H1 (cell line): ENCODE results near the gene CAPN11. TPM values are rescaled to one million over a fixed set of nuclear protein-coding genes. Genes with fewer than 3 reads are reported as not detected.

Experiments
- CTCF ChIA-PET: fragments of 300-600 bp; sonication (Branson Sonifier 250); formaldehyde crosslinking; loops from one replicate; lab custom pipeline; 2021; ENCODE audit not compliant: partially characterized antibody; lab: Charles Lee
- POLR2A ChIA-PET: fragments of 300-600 bp; sonication (Branson Sonifier 250); formaldehyde crosslinking; loops from one replicate; lab custom pipeline; 2021; ENCODE audit warnings: inconsistent platforms; ENCODE audit not compliant: partially characterized antibody; lab: Charles Lee
- DNase-seq, 2 experiments: peaks; one replicate each; pipeline versions ENCODE4 v3.0.0 to v3.0.0-alpha.2; 2010 to 2022; ENCODE audit warnings: low spot score in 2 of 2, low read depth in 1 of 2, mixed read lengths in 1 of 2
- FAIRE-seq: peaks from 2 replicates; lab custom pipeline; 2011; peaks lifted over from hg19 to GRCh38; lab: Jason Lieb, UNC
- H2AFZ ChIP-seq: 2 replicates; pipeline ENCODE4 v1.8.1; 2012; ENCODE audit warnings: low read length, inconsistent platforms
- H2AK5ac ChIP-seq: 2 replicates; pipeline ENCODE4 v1.6.1; 2013; ENCODE audit warnings: low read depth, low read length
- H2BK120ac ChIP-seq: replicated peaks from 2 replicates; pipeline ENCODE3; 2013; ENCODE audit warnings: low read depth, low read length, inconsistent platforms
- H2BK12ac ChIP-seq: 2 replicates; pipeline ENCODE4 v1.6.1; 2013; ENCODE audit warnings: low read depth, low read length
- H2BK15ac ChIP-seq: 2 replicates; pipeline ENCODE4 v1.6.1; 2013; ENCODE audit warnings: low read length
- H2BK20ac ChIP-seq: 2 replicates; pipeline ENCODE4 v1.6.1; 2013; ENCODE audit warnings: low read length
- H2BK5ac ChIP-seq: 2 replicates; pipeline ENCODE4 v1.6.1; 2013; ENCODE audit warnings: low read depth, low read length
- H3K14ac ChIP-seq: 2 replicates; pipeline ENCODE4 v1.6.1; 2013; ENCODE audit warnings: inconsistent platforms; ENCODE audit not compliant: insufficient read length
- H3K18ac ChIP-seq: 2 replicates; pipeline ENCODE4 v1.6.1; 2013; ENCODE audit warnings: low read length; ENCODE audit errors: extremely low read depth
- H3K23ac ChIP-seq: 2 replicates; pipeline ENCODE4 v1.6.1; 2013; ENCODE audit warnings: inconsistent platforms; ENCODE audit not compliant: insufficient read length
- H3K23me2 ChIP-seq: 2 replicates; pipeline ENCODE4 v1.6.1; 2013; ENCODE audit warnings: low read depth, low read length
- H3K27ac ChIP-seq: 2 replicates; pipeline ENCODE4 v1.6.1; 2011; ENCODE audit warnings: low read depth, low read length, inconsistent platforms
- H3K27me3 ChIP-seq, 4 experiments: replicated peaks in 1 of 4; 1 replicate in 1 of 4; 2 replicates in 3 of 4; pipeline versions ENCODE4 v1.6.1 to v1.8.1; 2011 to 2013; ENCODE audit warnings: low read length in 3 of 4, mild to moderate bottlenecking in 3 of 4, inconsistent platforms in 2 of 4, mixed read lengths in 2 of 4, moderate library complexity in 1 of 4; ENCODE audit not compliant: control insufficient read depth in 3 of 4, insufficient read depth in 3 of 4; ENCODE audit errors: extremely low read depth in 1 of 4
- H3K36me3 ChIP-seq, 4 experiments: 2 replicates each; pipeline versions ENCODE4 v1.6.1 to v1.8.1; 2011 to 2013; ENCODE audit warnings: mild to moderate bottlenecking in 4 of 4, low read length in 3 of 4, moderate library complexity in 2 of 4, control low read depth in 1 of 4, inconsistent platforms in 1 of 4; ENCODE audit not compliant: insufficient read depth in 4 of 4, control insufficient read depth in 2 of 4
- H3K4ac ChIP-seq: replicated peaks from 2 replicates; pipeline ENCODE3; 2013; ENCODE audit warnings: low read length, low read depth, mixed read lengths, inconsistent platforms; ENCODE audit not compliant: insufficient read length
- H3K4me1 ChIP-seq, 4 experiments: replicated peaks in 1 of 4; 1 replicate in 1 of 4; 2 replicates in 3 of 4; pipeline versions ENCODE4 v1.6.1 to v1.8.1; 2011 to 2013; ENCODE audit warnings: low read length in 3 of 4, inconsistent platforms in 2 of 4, mixed read lengths in 1 of 4; ENCODE audit not compliant: insufficient read depth in 4 of 4, control insufficient read depth in 3 of 4
- H3K4me2 ChIP-seq, 2 experiments: 2 replicates each; pipeline versions ENCODE4 v1.6.1 to v1.8.1; 2011 to 2013; ENCODE audit warnings: low read depth in 2 of 2, low read length in 2 of 2, control low read depth in 1 of 2, inconsistent platforms in 1 of 2, mild to moderate bottlenecking in 1 of 2; ENCODE audit not compliant: insufficient read depth in 1 of 2
- H3K4me3 ChIP-seq, 4 experiments: fragments of 200-600, 300-600 bp in 1 of 4; sonication (generic), shearing (Covaris generic), sonication (Bioruptor Twin) in 1 of 4; 2 replicates each; pipeline versions ENCODE4 v1.5.1 to v1.8.1; 2011 to 2016; ENCODE audit warnings: low read length in 4 of 4, low read depth in 3 of 4, control low read depth in 2 of 4, inconsistent platforms in 2 of 4, mild to moderate bottlenecking in 2 of 4, mixed read lengths in 1 of 4, moderate library complexity in 1 of 4; ENCODE audit not compliant: insufficient read depth in 2 of 4; ENCODE audit errors: extremely low read depth in 1 of 4
- H3K56ac ChIP-seq: replicated peaks from 2 replicates; pipeline ENCODE3; 2013; ENCODE audit warnings: low read depth, mild to moderate bottlenecking, mixed read lengths, low read length, inconsistent platforms; ENCODE audit not compliant: insufficient read length
- H3K79me1 ChIP-seq: 2 replicates; pipeline ENCODE4 v1.6.1; 2013; ENCODE audit warnings: low read depth, low read length, control low read depth
- H3K79me2 ChIP-seq, 2 experiments: 2 replicates each; pipeline versions ENCODE4 v1.6.1 to v1.8.1; 2012 to 2013; ENCODE audit warnings: low read length in 2 of 2, mild to moderate bottlenecking in 2 of 2, inconsistent platforms in 1 of 2; ENCODE audit not compliant: insufficient read depth in 2 of 2, control insufficient read depth in 1 of 2
- H3K9ac ChIP-seq, 4 experiments: replicated peaks in 1 of 4; 1 replicate in 1 of 4; 2 replicates in 3 of 4; pipeline versions ENCODE4 v1.6.1 to v1.8.1; 2011 to 2013; ENCODE audit warnings: low read depth in 3 of 4, low read length in 3 of 4, control low read depth in 2 of 4, mild to moderate bottlenecking in 2 of 4, moderate library complexity in 2 of 4, inconsistent platforms in 1 of 4; ENCODE audit errors: extremely low read depth in 1 of 4
- H3K9me3 ChIP-seq, 2 experiments: 2 replicates each; pipeline versions ENCODE4 v1.6.1 to v1.8.1; 2012 to 2013; ENCODE audit warnings: mild to moderate bottlenecking in 2 of 2, moderate library complexity in 2 of 2, control low read depth in 1 of 2, inconsistent platforms in 1 of 2, low read depth in 1 of 2, low read length in 1 of 2, mixed read lengths in 1 of 2; ENCODE audit not compliant: insufficient read depth in 2 of 2
- H4K20me1 ChIP-seq, 2 experiments: replicated peaks in 1 of 2; 2 replicates each; pipeline versions ENCODE3 to v1.8.1; 2011 to 2013; ENCODE audit warnings: inconsistent platforms in 2 of 2, low read length in 2 of 2, mild to moderate bottlenecking in 1 of 2; ENCODE audit not compliant: insufficient read depth in 2 of 2, control insufficient read depth in 1 of 2
- H4K5ac ChIP-seq: 2 replicates; pipeline ENCODE4 v1.6.1; 2013; ENCODE audit warnings: low read length, low read depth, mixed read lengths, inconsistent platforms; ENCODE audit not compliant: insufficient read length
- H4K8ac ChIP-seq: 2 replicates; pipeline ENCODE4 v1.8.0; 2013; ENCODE audit warnings: mild to moderate bottlenecking, moderate library complexity, low read length, inconsistent platforms; ENCODE audit not compliant: insufficient read depth; ENCODE audit errors: extremely low read depth
- H4K91ac ChIP-seq: replicated peaks from 2 replicates; pipeline ENCODE3; 2013; ENCODE audit warnings: low read length, mixed read lengths, inconsistent platforms; ENCODE audit not compliant: insufficient read length
- BACH1 ChIP-seq: IDR thresholded peaks from 2 replicates; pipeline ENCODE4 v1.6.1; 2012; ENCODE audit warnings: low read length, improper control_type of control experiment
- CEBPB ChIP-seq: IDR thresholded peaks from 2 replicates; pipeline ENCODE4 v1.6.1; 2012; ENCODE audit warnings: low read depth, low read length
- GABPA ChIP-seq: IDR thresholded peaks from 2 replicates; pipeline ENCODE4 v1.6.1; 2011; ENCODE audit warnings: mild to moderate bottlenecking, low read length, moderate library complexity, borderline replicate concordance; ENCODE audit not compliant: insufficient read depth
- JUN ChIP-seq: IDR thresholded peaks from 2 replicates; pipeline ENCODE4 v1.6.1; 2011; ENCODE audit warnings: low read depth, mild to moderate bottlenecking, improper control_type of control experiment, low read length
- POLR2AphosphoS5 ChIP-seq: IDR thresholded peaks from 2 replicates; pipeline ENCODE4 v1.6.1; 2011; ENCODE audit warnings: low read depth, low read length
- SIX5 ChIP-seq: IDR thresholded peaks from 2 replicates; pipeline ENCODE4 v1.6.1; 2011; ENCODE audit warnings: mild to moderate bottlenecking, low read depth, low read length
- TBP ChIP-seq: IDR thresholded peaks from 2 replicates; pipeline ENCODE4 v1.6.1; 2011; ENCODE audit warnings: low read depth, low read length, improper control_type of control experiment
- TEAD4 ChIP-seq: IDR thresholded peaks from 2 replicates; pipeline ENCODE4 v1.6.1; 2012; ENCODE audit warnings: low read depth, low read length, inconsistent platforms, mixed read lengths
- WGBS, 2 experiments: shearing (Covaris generic) in 1 of 2; methylation state at CpG; one replicate each; pipeline versions ENCODE4 v1.1.6 to v1.1.7; 2013 to 2015; ENCODE audit warnings: low lambda C conversion rate in 2 of 2, mixed read lengths in 2 of 2, inconsistent platforms in 1 of 2, low coverage in 1 of 2, missing lambda C conversion rate in 1 of 2; ENCODE audit not compliant: insufficient replicate concordance in 2 of 2, insufficient coverage in 1 of 2, insufficient read length in 1 of 2; ENCODE audit errors: extremely low coverage in 1 of 2, missing lambda C conversion rate in 1 of 2; 5-methylcytosine and 5-hydroxymethylcytosine counted together
- polyA plus RNA-seq, 7 experiments: library from polyadenylated mRNA; depleted of rRNA in 3 of 7; stranded (reverse) in 5 of 7; unstranded in 2 of 7; fragments of >200 nt in 5 of 7; fragments of 200-250 nt in 2 of 7; gene quantifications; 1 replicate in 5 of 7; 2 replicates in 1 of 7; 4 replicates in 1 of 7; pipeline versions ENCODE4 v1.2.1 to v1.2.3, GENCODE V29; 2011 to 2013; ENCODE audit warnings: missing spikeins in 2 of 7, mixed read lengths in 2 of 7
- total RNA-seq: library from RNA; stranded (reverse); fragmentation: NEBNext Ultra II Directional; extraction: Animal tissue kit (Norgen Biotek cat#: 25700); gene quantifications from 2 replicates; pipeline ENCODE4 v1.2.1, GENCODE V29; 2021

CAPN11 gene
- total and polyA plus RNA-seq, 2 of the 8 experiments (the other 6 are each of a cell fraction or from before 2014, with no cell fraction given), result 0.95 to 0.97 TPM

DNA sequence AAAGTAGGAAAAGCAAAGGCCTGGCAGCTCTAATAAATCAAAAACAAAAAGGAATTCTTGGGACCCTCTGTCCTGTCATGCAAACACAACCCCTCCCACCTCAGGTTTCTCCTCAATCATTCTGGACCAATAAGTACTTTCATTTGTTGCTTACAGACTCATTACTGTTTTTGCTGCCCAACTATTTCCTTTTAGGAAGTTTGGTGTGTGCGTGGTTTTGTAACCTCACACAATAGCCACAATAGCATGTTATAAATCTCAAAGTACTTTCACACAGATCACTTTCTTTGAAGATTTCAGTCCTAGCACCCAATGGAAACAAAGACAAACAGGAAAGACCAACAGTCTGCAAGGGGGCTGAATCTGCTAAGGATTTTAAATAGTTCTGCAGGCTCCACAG is 35.8 kb upstream of the CAPN11 start:
- POLR2A ChIA-PET, result interaction anchor here (0.9 to 2.2 kb wide), 5 partner anchors 9 to 131 kb away, joined by 3 to 5 read pairs (median 4); no protein-coding TSS in a partner anchor
- Histone ChIP-seq H3K9ac (no peak overlapping the region), H4K20me1 (peaks cover 21 to 28% of the 10 kb centered on the region in 2 experiments), H3K27ac (no peak overlapping the region), H4K5ac (no peak overlapping the region), H3K18ac (no peak overlapping the region), H3K4ac (no peak overlapping the region), H2BK15ac (no peak overlapping the region), H3K14ac (no peak overlapping the region), H3K23ac (no peak overlapping the region), H3K9me3 (no peaks in the 10 kb centered on the region), H2AFZ (no peak overlapping the region), H2AK5ac (no peak overlapping the region), H4K91ac (no peak overlapping the region), H3K4me3 (no peak overlapping the region), H3K4me1 (peaks cover 1 to 20% (median 11%) of the 10 kb centered on the region in 4 experiments), H3K23me2 (peaks cover 7% of the 10 kb centered on the region), H2BK120ac (no peak overlapping the region), H3K56ac (no peak overlapping the region), H2BK12ac (no peak overlapping the region), H3K4me2 (peak overlapping the region; percentile 17 to 25; a peak in 2 of 4 replicates), H4K8ac (no peak overlapping the region), H2BK20ac (no peak overlapping the region), H3K79me1 (peaks cover 18% of the 10 kb centered on the region), H2BK5ac (no peak overlapping the region), H3K36me3 (0 out of 8 replicates have a peak, but pooled peaks cover 0 to 2% (median 0%) of the 10 kb centered on the region in 4 experiments), H3K79me2 (peaks cover 64 to 92% of the 10 kb centered on the region in 2 experiments), H3K27me3 (no peaks in the 10 kb centered on the region)
- WGBS, 2 experiments, result 100% methylated on average over 1 of the region's 1 CpG; no CpG with 5 or more reads in 1 of the 2 experiments
- DNase-seq, result no peak
- FAIRE-seq, result no peak
- CTCF ChIA-PET, result interaction anchor here (0.7 to 22.5 kb wide), 5 partner anchors 10 to 111 kb away, joined by 3 to 255 read pairs (median 6); no protein-coding TSS in a partner anchor
- TF ChIP-seq GABPA (no peak), POLR2AphosphoS5 (no peak), JUN (no peak), TBP (no peak), BACH1 (no peak), TEAD4 (no peak), SIX5 (no peak), CEBPB (no peak)
